DMS153 treated with DMSO at 0.1 percent for 48 hours (cell line): Measurements from ENCODE around the gene INPP5K.
A peak's percentile ranks its signal among the peaks of the same experiment; 100 is the strongest.
"Not testable (repeated sequence)": the region's sequence is repeated elsewhere in the genome, so short reads cannot be mapped to it uniquely, and the experiment has no call there.

ENCODE experiments used
- DNase-seq: peaks from one replicate; lab custom pipeline; 2025; ENCODE audit not compliant: unreplicated experiment; lab: John Stamatoyannopoulos, UW

INPP5K gene

GRCh38 chr17:1508709-1509108 is 7.7 kb downstream of the INPP5K start:
- DNase-seq: not testable (repeated sequence)

DNA sequence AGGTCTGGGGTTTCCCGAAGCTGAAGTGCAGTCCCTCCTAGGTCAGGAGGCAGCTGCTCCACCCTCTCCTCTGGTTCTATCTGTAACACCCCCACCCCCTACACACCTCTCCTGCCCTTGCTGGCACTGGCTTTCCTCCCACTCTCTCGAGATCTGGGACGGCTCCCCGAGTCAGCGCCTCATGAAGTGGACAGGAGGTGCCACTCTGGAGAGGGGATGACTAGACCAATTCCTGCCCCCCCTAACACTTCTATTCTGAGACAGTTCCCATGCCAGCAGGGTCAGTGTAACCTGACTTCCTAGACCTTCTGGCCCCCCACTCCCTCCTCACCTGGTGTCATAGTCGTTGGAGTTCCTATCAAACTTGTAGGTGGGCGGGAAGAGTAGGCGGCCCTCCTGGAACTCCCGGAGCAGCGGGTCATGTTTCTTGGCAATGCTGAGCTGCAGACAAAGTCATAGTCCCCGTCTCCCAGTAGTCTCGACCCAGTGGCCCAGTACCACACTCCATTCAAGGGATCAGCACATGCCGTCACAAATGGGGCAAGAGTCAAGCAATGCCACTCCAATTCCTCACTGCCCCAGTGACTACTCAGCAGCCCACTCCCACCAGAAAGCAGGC is 9.7 kb downstream of the INPP5K start:
- DNase-seq: no peak

- DNase-seq: no peak
Measured at GRCh38 chr17:1505586-1505985, 10.8 kb downstream of the INPP5K start.

DNA sequence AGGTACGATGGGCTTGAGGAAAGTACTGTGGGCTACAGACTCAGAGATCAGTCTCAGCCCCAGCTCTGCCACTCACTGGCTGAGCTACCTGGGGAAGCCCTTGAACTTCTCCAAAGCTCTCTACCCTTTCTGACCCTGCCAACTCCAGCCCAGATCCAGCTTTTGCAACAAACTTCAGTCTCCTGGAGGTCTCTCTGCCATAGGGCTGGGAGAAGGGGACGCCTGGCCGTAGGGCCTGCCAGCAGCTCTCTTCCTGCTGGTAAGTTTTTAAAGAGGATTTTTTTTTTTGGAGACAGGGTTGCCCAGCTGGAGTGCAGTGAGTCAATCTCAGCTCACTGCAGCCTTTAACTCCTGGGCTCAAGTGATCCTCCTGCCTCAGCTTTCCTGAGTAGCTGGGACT is 11.5 kb downstream of the INPP5K start:
- no peak for DNase-seq

DNA sequence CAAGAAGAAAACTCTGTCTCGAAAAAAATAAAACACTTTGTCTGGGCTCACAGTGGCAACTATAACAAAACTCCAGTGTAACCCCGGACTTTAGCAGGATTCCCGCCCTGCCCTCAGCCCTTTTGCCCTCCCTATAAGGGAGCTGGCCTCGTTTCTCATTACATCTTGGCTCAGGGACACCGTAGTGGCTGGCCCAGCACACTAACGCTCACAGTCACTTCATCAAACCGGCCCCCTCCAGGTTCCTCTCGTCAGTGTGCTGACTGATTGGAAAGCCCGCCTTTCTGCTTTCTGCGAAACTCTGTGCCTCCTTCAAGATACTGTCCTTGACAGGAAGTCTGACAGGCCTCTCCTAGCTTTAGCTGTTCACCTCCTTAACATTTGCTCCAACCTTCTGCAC is 12.7 kb downstream of the INPP5K start:
- no peak for DNase-seq

DNA sequence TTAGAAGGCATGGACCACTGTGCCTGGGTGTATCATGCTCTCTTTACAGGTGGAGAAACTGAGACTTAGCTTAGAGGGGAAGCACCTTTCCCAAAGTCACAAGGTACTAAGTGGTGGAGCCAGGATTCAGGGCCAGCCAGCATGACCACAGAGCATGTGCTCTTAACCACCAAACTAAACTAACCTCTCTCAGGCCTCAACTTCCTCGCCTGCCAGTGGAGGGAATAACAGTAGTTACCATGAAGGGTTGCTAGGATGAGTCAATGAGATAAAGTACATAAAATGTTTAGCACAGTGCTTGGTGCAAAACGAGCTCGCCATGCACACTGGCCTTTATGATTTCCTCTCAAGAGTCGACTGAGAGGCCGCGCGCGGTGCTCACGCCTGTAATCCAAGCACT is 17.5 kb downstream of the INPP5K start:
- no peak for DNase-seq

- no peak for DNase-seq
Measured at GRCh38 chr17:1498233-1498632, 18.2 kb downstream of the INPP5K start.

DNA sequence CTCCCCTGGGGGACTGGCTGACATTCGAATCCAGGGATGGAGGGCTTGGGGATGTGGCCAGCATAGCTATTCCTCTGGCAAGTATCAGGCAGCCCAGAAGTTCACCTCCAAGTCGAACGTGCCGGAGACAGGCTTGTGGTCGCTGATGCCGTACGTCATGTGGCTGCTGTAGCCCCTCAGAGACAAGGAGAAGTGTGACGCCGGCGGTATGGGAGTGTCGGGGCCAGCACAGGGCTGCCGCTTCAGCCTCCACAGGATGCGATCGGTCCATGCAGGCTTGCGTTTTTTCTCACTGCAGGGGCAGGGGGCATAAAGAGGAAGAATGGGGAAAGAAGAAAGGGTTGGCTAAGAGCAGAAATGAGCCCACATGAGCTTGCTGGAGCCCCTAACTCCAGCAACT is 18.6 kb downstream of the INPP5K start:
- no peak for DNase-seq

- DNase-seq: no peak
Measured at GRCh38 chr17:1496869-1497268, 19.5 kb downstream of the INPP5K start.

GRCh38 chr17:1495265-1495989 is 21.0 kb downstream of the INPP5K start:
- DNase-seq: no peak

DNA sequence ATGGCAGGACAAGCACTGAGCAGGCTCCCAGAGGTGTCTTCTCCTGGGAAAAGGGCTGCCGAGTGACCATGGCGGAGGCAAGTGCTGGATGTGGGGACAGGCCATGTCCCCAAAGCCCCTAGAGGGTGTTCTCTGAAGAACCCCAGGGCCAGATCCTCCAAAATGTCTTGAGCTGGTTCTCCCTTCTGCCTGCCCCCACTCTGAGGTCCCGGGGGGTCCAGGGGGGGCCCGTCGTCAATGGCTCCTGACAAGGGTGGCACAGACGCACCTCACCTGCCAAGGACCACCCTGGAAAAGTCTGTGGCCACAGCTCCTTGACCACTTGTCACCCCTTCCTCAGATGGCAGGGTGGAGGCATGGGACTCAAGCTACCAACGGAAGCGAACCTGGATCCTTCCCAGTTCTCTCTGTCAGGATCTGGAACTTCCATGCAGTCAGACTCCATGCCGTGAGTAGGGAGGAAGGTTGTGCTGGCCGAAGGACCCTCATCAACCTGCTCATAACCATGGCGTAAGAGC is 21.6 kb downstream of the INPP5K start:
- DNase-seq: no peak

- no peak for DNase-seq
Measured at GRCh38 chr17:1494203-1494602, 22.2 kb downstream of the INPP5K start.

- no peak for DNase-seq
Measured at GRCh38 chr17:1493291-1493980, 23.0 kb downstream of the INPP5K start.

GRCh38 chr17:1492249-1493206 is 23.9 kb downstream of the INPP5K start, which contains the start of gene MYO1C:
Gene MYO1C (minus strand): TSS chr17:1492686. CDS start chr17:1492487, 199 bp downstream.
- DNase-seq: no peak

GRCh38 chr17:1491443-1492248 is 24.8 kb downstream of the INPP5K start:
- DNase-seq: no peak

DNA sequence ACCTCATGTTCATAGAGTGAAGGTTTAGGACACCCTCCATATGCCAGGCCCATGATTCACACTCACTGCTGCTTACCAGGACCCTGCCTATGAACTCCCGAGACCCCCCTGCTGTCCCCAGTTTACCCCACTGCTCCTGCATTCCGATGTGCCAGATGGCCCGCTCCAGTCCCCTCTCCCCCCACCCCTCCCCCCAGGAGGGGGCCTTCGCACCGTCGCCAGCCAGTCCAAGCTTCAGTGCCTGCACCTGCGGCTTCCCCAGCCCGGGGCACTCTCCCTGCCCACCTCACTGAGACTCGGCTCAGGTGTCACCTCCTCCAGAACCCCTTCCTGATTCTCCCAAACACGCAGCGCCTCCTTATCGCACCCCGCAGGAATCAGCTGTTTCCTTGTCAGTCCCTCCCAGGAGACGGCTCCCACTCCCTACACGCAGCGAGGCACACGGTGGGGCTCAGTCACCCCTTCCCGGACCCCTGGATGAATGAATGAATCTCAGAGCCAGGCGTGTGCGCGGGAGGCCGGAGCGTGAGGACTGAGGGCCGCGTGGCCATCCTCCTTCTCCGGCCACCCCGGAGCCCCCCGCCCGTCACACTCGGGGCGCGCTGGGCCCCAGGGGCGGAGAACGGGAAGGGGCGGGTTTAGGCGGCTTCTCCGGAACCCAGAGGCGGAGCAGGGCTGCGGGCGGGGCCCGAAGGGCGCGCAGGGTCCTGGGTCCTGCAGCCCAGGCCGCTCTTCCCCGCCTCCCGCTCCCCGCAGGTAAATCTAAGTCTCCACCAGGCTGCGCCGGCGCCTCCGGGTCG is 25.6 kb downstream of the INPP5K start:
- DNase-seq: peak; percentile 6

DNA sequence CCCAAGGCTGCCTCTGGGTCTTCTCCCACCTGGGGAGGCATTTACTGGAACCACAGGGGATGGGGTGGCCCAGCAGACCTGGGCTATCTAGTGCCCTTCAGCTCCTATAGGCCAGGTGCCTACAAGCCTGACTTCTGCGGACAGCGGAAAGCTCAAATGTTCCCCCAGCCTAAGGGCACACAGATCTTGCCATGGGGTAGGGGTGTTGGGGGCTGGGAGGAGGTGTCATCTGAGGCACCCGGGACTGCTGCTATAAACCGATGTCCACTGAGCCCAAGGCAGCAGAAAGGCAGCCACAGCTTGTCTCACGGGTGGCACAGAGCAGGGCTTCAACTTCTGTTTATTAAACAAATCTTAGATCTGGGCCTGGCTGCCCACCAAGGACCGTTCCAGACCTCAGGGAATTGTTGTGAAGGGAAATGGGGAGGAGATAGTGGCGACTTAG is 27.6 kb downstream of the INPP5K start:
- no peak for DNase-seq

- DNase-seq: no peak
Measured at GRCh38 chr17:1487939-1488825, 28.2 kb downstream of the INPP5K start.
